Stimulated activated naive CD4-positive, alpha-beta T cell treated with Interleukin-2 at 50 U/mL for 16 hours (primary cell): ENCODE measurements around the gene CDYL.
A peak's percentile ranks its signal among the peaks of the same experiment; 100 is the strongest.

Source experiments
- DNase-seq: peaks from one replicate; lab custom pipeline; 2025; lab: John Stamatoyannopoulos, UW

The CDYL gene

GRCh38 chr6:4774715-4775493, 1.3 kb upstream of the CDYL start:
- DNase-seq = peak; percentile 10

DNA sequence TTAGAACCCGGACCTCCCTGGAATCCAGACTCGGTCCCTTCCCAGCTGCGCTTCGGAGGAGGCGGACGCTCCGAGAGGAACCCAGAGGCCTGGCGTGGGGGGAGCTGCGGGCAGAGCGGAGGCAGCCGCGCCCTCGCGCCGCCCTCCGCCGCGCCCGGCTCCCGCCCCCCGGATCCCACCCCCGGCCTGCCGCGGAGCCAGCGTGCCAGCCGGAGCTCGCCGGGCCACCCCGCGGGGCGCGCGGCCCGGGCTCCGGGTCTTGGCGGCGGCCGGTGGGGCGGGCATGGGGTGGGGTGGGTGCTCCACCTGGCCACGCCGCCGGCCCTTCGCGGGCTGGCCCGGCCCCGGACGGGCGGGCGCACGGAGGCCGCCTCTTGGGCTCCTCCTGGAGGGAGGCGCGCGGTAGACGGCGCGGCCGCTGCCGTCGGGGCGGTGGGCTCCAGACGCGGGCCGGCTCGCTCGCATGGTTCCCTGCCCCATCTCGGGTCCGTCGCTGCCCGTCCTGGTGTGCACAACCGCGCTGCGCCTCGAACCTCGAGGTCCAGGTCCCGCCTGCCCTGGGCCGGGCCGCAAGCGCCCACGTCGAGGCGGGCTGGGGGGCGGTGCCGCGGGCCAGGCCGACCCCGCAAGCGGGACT, 592 bp upstream of the CDYL start:
- peak; percentile 68 for DNase-seq

- peak; percentile 45 for DNase-seq
Observed at GRCh38 chr6:4776493-4777393, 539 bp downstream of the CDYL start.

GRCh38 chr6:4777394-4777935, 1.3 kb downstream of the CDYL start:
- DNase-seq = no peak

DNA sequence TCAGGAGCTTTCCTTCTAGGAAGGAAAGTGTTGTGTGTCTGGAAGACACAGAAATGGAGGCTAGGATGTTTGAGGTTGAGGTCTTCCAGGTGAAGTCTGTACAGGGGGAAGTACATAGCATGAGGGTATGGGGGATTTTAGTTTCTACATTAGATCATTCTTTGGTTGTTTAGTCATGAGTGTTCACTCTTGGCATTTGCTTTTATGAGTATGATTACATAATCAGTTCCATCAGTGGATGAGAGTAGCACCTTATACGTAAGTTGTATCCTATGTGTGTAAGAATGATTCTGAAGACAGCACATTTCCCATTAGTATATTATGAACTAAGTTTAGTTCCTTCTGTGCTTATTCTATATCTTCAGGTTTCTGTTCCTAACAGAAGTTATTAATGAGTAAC, 1.9 kb downstream of the CDYL start:
- DNase-seq = no peak

DNA sequence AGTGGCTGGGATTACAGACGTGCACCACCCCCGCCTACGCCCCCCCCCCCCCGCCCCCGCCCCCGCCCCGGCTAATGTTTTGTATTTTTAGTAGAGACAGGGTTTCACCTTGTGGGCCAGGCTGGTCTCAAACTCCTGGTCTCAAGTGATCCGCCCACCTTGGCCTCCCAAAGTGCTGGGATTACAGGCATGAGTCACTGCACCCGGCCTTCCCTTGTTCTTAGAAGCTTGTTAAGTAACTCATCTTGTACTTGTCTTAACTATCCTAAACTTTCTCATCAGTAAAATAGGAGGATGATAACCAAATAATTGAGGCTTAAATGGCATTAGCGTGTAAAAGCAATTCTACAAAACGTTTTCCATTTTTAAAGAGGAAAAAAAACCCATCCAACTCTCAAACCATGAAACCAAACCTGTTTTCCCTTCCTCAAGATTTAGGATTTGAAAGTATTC, 4.2 kb downstream of the CDYL start:
- DNase-seq = no peak

GRCh38 chr6:4781426-4781825, 5.2 kb downstream of the CDYL start:
- no peak for DNase-seq

GRCh38 chr6:4781967-4782575, 5.9 kb downstream of the CDYL start:
- DNase-seq = no peak

GRCh38 chr6:4786996-4787395, 10.8 kb downstream of the CDYL start:
- DNase-seq = no peak

DNA sequence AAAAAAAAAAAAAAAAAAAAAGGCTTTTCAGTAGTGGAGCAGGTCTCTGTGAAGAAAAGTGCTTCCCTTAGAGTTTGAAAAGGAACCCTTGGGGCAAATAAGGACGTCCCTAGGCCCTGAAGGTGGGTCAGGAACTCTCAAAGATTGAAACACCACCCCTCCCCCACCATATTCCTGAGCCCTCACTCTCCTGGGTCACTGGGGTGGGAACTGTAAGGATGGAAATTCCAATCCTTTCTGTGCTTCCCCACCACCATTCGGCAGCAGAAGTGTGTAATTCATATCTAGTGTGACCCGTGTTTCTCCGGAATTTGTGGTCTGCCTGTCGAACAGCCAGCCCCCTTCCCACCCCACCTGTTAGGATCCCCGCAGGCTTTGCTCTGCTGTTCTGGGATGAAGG, 12.3 kb downstream of the CDYL start:
- DNase-seq = no peak

- no peak for DNase-seq
Observed at GRCh38 chr6:4788953-4789584, 12.9 kb downstream of the CDYL start.

DNA sequence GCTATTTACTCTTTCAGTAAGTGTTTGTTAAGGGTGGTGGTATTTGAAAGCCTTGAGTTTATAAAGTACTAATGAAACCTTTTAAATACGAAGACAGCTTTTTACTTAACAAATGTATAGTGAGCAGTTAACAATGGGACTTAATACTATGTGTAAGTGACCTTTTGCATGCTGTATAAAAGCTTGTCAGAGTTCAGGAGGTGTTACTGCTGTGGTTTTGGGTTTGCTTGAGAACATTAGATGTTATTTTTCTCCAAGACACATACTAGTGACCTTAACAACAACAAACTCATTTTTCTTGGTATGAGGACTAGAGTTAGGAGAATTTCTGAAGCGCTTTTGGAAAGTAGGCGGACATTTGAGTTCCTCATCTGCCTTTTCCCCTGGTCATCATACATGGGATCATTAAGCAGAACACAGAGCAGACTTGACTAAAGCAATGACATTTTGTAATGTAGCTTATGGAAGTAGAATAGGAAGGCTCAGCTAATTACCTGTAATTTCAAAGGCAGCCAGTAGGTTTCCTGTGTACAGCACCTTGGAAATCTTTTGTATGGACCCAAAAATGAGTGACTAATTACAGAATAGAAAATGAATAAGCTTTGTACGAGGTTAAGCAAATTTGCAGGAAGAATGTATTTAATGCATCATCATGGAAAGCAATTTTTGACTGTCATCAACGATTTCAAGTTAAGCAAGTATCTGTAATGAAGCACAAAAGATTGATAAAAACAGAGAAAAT, 14.1 kb downstream of the CDYL start:
- DNase-seq = no peak

DNA sequence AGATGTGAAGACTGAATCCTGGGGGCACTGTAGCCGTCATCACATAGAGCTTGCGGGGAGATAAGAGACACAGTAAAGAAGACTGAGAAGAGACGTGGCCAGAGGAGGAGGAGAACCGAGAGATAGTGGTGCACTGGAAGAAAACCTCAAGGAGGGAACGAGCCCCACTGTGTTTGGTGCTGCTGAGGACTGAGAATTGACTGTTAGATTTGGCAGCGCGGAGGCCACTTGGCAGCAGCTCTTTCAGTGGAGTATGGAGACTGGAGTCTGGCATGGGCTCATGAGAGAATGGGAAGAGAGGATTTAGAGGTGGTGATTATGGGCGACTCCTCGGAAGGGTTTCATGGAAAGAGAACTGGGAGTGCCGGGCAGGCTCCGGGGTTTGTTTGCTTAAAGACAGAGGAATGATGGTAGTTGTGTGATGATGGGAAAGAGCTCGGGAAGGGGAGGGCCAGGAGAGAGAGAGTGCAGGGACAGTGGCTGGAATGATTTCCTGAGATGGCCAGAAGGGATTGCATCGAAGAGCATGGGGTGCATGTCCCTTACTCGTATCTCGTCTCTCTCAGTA, 18.0 kb downstream of the CDYL start:
- no peak for DNase-seq

- DNase-seq = no peak
Observed at GRCh38 chr6:4797587-4797986, 21.4 kb downstream of the CDYL start.

- no peak for DNase-seq
Observed at GRCh38 chr6:4799912-4800311, 23.7 kb downstream of the CDYL start.

DNA sequence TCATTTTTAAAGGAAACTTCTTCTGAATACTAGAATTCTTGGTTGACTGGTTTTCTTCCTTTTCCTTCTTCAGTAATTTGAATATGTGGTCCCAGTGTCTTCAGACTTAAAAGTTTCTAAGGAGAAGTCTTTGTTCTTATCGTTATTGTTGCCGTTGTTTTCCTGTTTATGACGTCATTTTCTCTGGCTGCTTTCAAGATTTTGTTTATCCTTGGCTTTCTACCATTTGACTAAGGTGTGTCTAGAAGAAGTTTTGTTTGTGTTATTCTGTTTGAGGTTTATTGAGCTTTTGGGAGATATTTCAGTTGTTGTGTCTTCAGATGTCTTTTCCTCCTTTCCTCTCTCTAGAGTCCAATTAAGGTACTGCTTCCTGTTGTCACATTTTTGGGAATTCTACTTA, 24.5 kb downstream of the CDYL start:
- no peak for DNase-seq

DNA sequence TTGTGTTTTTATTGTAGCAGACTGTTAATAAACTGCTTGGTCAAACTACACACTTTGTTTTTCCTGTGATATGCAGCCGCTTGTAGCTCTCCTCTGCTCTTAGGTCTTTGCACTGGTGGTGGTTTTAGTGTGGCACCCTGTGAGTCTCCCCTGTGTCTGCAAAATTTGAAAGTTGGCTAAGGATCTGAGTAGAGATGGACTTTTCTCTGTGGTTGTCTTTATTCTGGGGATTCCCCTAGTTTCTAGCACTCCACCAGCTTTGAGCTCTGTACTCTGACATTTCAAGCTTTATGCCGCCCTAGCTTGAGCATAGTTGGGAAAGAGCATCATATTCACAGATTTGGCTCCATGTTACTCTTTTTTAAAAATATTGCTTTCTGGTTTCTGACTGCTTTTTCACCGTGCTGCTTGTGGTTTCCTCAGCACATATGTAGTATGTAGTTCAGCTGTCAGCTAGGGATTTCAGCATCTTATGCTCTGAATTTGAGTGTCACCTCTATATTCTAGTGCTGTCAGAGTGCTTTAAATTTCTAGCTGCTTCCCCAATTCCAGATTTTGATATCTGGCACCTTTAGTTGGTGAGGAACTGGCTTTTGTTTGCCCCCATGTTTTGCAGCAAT, 25.4 kb downstream of the CDYL start:
- DNase-seq = no peak

GRCh38 chr6:4802312-4802935, 26.2 kb downstream of the CDYL start:
- DNase-seq = no peak

DNA sequence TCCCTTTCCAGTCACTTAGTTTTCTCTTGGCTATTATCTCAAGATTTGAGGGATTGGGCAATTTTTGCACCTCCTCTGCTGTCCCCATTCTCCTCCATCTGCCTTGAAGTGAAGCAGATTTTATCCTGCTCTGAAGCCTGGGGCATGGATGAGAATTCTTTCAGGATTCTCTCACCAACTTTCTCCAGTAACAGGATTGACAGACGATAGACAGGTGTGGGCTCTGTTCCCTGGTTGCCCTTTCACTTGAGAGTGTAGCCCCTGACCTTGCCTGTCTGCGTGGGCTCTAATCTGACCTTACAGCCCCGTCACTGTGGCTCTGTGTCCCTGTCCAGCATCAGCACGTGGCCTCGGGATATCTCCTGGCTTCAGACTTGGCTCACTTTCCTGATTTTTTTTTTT, 27.1 kb downstream of the CDYL start:
- no peak for DNase-seq
